Left hindlimb (tissue), 1 donor: ENCODE results near the gene RHPN2.
A peak's percentile ranks its signal among the peaks of the same experiment; 100 is the strongest.
"Not testable (repeated sequence)": the region's sequence is repeated elsewhere in the genome, so short reads cannot be mapped to it uniquely, and the experiment has no call there.

Experiments
- DNase-seq: peaks from one replicate; pipeline ENCODE4 v3.0.0-alpha.2; 2018

RHPN2 gene

GRCh38 chr19:33025468-33026238, 39.0 kb downstream of the RHPN2 start:
- DNase-seq = not testable (repeated sequence)

- DNase-seq = no peak
These were observed 40.3 kb downstream of the RHPN2 start for GRCh38 chr19:33024398-33024797.

- DNase-seq = no peak
These were observed 42.1 kb downstream of the RHPN2 start for GRCh38 chr19:33022472-33023116.

GRCh38 chr19:33010891-33011290, 53.8 kb downstream of the RHPN2 start:
- not testable (repeated sequence) for DNase-seq

GRCh38 chr19:33008738-33009137, 56.0 kb downstream of the RHPN2 start:
- DNase-seq = no peak

- DNase-seq = no peak
These were observed 59.2 kb downstream of the RHPN2 start for GRCh38 chr19:33005440-33005839.

- DNase-seq = not testable (repeated sequence)
These were observed 61.2 kb downstream of the RHPN2 start for GRCh38 chr19:33003424-33004024.

- DNase-seq = not testable (repeated sequence)
These were observed 62.4 kb downstream of the RHPN2 start for GRCh38 chr19:33002126-33002865.

- no peak for DNase-seq
These were observed 63.8 kb downstream of the RHPN2 start for GRCh38 chr19:33000910-33001309.

GRCh38 chr19:33000510-33000909, 64.2 kb downstream of the RHPN2 start:
- no peak for DNase-seq

- DNase-seq = no peak
These were observed 66.0 kb downstream of the RHPN2 start for GRCh38 chr19:32998722-32999121.

- DNase-seq = no peak
These were observed 66.9 kb downstream of the RHPN2 start for GRCh38 chr19:32997716-32998355.

GRCh38 chr19:32997061-32997464, 67.6 kb downstream of the RHPN2 start:
- DNase-seq = not testable (repeated sequence)

GRCh38 chr19:32995966-32996365, 68.7 kb downstream of the RHPN2 start:
- DNase-seq = not testable (repeated sequence)

- no peak for DNase-seq
These were observed 76.0 kb downstream of the RHPN2 start for GRCh38 chr19:32988724-32989123.

GRCh38 chr19:32988254-32988653, 76.4 kb downstream of the RHPN2 start:
- not testable (repeated sequence) for DNase-seq

- DNase-seq = not testable (repeated sequence)
These were observed 82.2 kb downstream of the RHPN2 start for GRCh38 chr19:32982488-32982887.

GRCh38 chr19:32979807-32980206, 84.9 kb downstream of the RHPN2 start:
- not testable (repeated sequence) for DNase-seq

GRCh38 chr19:32977813-32978212, 86.9 kb downstream of the RHPN2 start:
- DNase-seq = not testable (repeated sequence)

GRCh38 chr19:32977280-32977679, 87.4 kb downstream of the RHPN2 start:
- no peak for DNase-seq

GRCh38 chr19:32976223-32976805, 88.4 kb downstream of the RHPN2 start:
- peak; percentile 30 for DNase-seq
